Fibroblast of mammary gland (primary cell): ENCODE measurements around the gene FOXP4.

Experiments
- DNase-seq: peaks from one replicate; pipeline ENCODE4 v3.0.0-alpha.2; 2010; ENCODE audit warnings: low read depth
- H3K4me3 ChIP-seq: 2 replicates; pipeline ENCODE4 v1.5.1; 2011; ENCODE audit warnings: low read depth, mild to moderate bottlenecking, low read length, moderate library complexity; ENCODE audit not compliant: control insufficient read depth
- CTCF ChIP-seq: conservative IDR thresholded peaks from 2 replicates; pipeline ENCODE4 v1.5.1; 2011; ENCODE audit warnings: low read depth, low read length, inconsistent platforms; ENCODE audit not compliant: control insufficient read depth, insufficient read depth

Gene FOXP4

DNA sequence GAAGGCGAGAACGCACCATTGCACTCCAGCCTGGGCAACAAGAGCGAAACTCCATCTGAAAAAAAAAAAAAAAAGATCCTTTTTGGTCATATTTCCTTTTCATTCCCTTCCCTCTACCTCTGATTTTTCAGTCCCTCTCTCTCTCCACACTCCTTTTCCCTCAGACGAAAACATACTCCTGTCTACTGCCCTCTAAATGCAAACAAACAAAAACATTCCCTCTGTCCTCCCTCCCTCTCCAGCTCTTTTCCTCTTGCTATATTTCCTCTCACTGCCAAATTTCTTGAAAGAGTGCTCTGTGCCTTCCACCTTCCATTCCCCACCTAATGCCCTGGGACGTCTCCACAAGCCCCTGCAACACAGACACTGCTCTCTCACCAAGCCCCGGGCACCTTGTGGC is 77.1 kb downstream of the FOXP4 start:
- DNase-seq = no peak
- H3K4me3 ChIP-seq = no peak overlapping the region
- no peak for TF ChIP-seq CTCF

- H3K4me3 ChIP-seq = no peak overlapping the region
- no peak for TF ChIP-seq CTCF
- DNase-seq = no peak
Observed at GRCh38 chr6:41624621-41625380, 78.6 kb downstream of the FOXP4 start.

DNA sequence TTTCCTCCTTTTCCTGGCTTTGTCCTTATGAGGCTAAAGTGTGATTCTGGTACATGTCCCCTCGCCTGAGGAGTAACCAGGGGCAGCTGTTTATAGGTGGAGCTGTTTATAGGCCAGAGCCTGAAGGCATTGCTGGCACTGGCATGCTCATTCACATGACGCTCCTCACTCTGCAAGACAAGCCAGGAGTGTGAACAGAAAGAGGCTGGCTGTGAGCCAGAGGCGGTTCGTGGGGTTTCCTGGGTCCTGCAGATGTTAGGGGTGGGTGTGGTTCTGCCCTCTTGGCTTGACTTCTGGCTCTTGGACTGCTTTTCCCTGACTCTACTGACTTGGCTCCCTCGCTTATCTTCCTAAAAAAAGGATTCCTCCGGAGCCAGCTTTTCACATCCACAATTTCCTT is 79.3 kb downstream of the FOXP4 start:
- H3K4me3 ChIP-seq = no peak overlapping the region
- TF ChIP-seq CTCF = no peak
- DNase-seq = no peak

- TF ChIP-seq CTCF = no peak
- no peak overlapping the region for H3K4me3 ChIP-seq
- DNase-seq = no peak
Observed at GRCh38 chr6:41626022-41626421, 79.8 kb downstream of the FOXP4 start.

DNA sequence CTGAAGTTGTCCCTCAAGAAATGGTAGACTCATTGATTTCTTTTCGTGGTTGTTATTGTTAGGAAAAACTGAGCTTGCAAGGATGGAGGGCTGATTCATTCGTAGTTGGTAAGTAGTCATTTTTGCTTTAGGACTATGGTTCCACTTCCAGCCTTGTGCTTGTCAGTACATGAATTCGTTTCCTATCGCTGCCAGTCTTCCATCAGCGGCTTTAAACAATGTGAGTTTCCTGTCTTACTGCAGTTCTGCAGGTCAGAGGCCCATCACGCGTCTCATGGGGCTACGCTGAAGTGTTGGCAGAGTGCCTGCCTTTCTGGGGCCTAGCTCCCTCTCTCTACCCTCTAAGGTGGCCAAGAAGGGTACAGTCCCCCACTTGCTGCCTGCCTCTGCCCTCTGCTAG is 80.7 kb downstream of the FOXP4 start:
- DNase-seq = no peak
- no peak for TF ChIP-seq CTCF
- no peak overlapping the region for H3K4me3 ChIP-seq

- no peak overlapping the region for H3K4me3 ChIP-seq
- TF ChIP-seq CTCF = no peak
- DNase-seq = no peak
Observed at GRCh38 chr6:41629128-41629527, 82.9 kb downstream of the FOXP4 start.
